NCI-H345 treated with DMSO at 0.1 percent for 48 hours (cell line): ENCODE measurements around the gene MYADM.
"Not testable (repeated sequence)": the region's sequence is repeated elsewhere in the genome, so short reads cannot be mapped to it uniquely, and the experiment has no call there.

Experiments
- DNase-seq: peaks from one replicate; lab custom pipeline; 2025; ENCODE audit not compliant: unreplicated experiment; lab: John Stamatoyannopoulos, UW

The MYADM gene

DNA sequence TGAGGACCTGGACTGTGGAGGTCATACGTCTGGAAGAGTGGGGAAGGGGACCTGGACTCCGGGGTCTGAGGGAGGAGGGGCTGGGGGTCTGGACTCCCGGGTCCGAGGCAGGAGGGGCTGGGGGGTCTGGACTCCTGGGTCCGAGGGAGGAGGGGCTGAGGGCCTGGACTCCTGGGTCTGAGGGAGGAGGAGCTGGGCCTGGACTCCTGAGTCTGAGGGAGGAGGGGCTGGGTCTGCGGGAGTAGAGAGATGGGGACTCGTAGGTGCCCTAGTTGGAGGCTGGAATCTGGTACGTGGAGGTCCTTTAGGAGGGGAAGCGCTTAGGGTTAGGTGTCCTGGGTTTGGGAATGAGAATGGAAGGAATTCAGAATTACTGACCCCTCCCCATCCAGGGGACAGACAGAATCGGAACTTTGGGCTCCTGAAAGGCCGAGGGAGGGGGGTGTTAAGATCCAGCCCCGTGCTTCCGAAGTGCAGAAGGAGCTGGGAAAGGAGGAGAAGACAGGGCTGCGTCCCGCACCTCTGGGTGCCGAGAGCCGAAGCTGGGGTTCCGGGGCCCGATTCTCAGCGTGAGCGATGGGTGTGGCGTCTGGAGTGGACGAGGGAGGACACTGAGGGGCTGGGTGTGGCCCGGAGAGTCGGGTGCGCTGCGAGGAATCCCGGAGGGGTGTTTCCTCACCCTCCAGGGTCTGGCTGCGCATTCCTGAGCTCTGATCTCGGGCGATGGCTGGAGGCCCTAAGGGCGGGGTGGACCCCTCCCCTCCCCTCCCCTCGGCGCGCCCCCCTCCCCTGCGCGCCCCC, 608 bp downstream of the MYADM start:
- no peak for DNase-seq

DNA sequence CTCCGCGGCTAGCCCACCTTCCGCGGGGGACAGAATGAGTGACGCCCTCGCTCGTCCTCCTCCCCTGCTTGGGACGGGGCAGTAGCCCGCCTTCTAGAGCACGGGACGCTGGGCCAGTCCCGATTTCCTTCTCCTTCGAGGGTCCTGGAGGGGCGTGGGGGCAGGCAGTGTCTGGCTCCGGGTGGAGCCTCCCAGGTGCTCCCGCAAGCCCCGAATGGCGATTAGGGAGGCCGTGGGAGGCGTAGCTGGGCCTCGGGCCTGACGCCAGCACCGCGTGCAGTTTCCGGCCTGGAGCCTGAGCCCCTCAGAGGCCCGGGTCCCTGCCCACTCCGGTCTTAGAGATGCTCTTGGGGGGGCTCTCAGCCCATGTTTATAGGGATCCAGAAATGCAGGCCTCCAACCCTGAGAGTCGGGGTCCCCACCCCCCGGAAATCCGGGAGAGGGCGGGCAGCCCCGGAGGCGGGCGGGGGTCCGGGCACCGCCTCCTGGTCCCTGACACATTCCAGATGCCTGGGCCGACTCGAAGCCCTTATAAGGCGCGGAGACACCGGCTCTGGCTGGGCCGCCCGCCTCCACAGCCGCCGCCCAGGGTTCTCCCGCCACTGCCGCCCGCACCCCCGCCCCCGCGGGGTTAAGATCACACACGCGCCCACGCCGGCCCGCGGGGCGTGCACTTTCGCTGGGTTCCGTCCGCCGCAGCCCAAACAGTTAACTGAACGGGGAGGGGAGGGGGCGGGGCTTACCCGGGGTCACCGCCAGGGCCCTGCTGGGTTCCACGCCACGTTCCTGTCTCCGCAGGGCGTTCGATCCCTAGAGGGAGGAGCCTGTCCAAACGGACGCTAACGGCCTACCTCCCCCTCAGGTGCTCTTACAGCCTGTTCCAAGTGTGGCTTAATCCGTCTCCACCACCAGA, 1.5 kb downstream of the MYADM start:
- DNase-seq = no peak

DNA sequence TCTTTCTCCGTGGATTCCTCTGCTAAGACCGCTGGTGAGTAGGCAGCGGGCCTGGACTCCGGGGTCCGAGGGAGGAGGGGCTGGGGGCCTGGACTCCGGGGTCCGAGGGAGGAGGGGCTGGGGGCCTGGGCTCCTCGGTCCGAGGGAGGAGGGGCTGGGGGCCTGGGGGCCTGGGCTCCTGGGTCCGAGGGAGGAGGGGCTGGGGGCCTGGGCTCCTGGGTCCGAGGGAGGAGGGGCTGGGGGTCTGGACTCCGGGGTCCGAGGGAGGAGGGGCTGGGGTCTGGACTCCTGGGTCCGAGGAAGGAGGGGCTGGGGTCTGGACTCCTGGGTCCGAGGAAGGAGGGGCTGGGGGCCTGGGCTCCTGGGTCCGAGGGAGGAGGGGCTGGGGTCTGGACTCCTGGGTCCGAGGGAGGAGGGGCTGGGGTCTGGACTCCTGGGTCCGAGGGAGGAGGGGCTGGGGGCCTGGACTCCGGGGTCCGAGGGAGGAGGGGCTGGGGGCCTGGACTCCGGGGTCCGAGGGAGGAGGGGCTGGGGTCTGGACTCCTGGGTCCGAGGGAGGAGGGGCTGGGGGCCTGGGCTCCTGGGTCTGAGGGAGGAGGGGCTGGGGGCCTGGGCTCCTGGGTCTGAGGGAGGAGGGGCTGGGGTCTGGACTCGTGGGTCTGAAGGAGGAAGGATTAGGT, 2.3 kb downstream of the MYADM start:
- not testable (repeated sequence) for DNase-seq

DNA sequence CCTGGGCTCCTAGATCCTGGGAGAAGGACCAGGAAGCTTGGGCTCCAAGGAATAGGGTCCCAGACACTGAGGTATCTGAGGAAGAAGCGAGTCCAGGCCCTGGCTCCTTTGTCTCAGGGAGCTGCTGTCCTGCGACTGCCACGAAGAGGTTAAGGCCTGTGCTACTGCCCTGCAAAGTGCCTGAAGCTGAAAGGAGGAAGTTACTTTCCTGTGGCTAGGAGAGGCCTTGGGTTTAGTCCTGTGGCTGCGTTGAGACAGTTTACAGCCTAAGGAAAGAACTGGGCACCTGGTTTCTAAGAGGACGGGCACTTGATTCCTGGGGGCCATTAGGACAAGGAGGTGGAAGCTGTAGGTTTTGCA, 2.8 kb downstream of the MYADM start:
- no peak for DNase-seq

DNA sequence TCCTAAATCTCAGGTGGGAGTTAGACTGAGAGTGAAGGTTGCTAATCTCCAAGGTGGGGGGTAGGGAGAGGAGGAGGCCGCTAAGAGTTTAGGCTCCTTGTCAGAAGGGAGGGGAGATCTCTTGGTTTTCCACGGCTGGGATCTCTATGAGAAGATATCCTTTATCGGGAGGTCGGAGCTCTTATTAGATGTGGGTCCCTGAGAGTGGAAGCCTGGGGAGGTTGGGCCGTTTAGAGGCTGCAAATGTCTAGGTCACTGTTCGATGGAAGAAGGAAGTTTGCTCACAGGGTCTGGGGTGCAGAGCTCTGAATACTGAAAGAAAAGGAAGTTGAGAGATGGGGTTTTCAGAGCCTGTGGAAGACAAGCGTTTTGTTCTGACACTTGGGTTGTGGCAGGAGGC, 3.8 kb downstream of the MYADM start:
- DNase-seq = no peak

DNA sequence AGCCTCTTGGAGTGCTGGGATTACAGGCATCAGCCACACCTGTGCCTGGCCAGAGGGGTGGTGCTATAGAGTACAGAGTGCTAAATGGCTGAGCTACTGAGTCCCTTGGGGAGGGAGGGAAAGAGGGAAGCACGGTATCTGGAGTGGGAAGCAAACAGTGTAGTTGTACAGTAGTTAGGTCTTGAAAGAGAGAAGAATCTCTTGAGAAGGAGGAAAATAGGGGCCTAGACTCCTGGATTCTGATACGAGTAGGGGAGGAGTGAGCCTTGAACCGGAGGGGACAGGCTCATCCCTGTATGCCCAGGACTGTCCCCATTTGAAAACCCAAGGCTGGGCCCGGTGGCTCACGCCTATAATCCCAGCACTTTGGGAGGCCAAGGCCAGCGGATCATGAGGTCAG, 5.1 kb downstream of the MYADM start:
- no peak for DNase-seq

DNA sequence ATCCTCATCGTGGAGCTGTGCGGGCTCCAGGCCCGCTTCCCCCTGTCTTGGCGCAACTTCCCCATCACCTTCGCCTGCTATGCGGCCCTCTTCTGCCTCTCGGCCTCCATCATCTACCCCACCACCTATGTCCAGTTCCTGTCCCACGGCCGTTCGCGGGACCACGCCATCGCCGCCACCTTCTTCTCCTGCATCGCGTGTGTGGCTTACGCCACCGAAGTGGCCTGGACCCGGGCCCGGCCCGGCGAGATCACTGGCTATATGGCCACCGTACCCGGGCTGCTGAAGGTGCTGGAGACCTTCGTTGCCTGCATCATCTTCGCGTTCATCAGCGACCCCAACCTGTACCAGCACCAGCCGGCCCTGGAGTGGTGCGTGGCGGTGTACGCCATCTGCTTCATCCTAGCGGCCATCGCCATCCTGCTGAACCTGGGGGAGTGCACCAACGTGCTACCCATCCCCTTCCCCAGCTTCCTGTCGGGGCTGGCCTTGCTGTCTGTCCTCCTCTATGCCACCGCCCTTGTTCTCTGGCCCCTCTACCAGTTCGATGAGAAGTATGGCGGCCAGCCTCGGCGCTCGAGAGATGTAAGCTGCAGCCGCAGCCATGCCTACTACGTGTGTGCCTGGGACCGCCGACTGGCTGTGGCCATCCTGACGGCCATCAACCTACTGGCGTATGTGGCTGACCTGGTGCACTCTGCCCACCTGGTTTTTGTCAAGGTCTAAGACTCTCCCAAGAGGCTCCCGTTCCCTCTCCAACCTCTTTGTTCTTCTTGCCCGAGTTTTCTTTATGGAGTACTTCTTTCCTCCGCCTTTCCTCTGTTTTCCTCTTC, 6.3 kb downstream of the MYADM start:
- no peak for DNase-seq

DNA sequence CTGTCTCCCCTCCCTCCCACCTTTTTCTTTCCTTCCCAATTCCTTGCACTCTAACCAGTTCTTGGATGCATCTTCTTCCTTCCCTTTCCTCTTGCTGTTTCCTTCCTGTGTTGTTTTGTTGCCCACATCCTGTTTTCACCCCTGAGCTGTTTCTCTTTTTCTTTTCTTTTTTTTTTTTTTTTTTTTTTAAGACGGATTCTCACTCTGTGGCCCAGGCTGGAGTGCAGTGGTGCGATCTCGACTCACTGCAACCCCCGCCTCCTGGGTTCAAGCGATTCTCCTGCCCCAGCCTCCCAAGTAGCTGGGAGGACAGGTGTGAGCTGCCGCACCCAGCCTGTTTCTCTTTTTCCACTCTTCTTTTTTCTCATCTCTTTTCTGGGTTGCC, 6.9 kb downstream of the MYADM start:
- no peak for DNase-seq

DNA sequence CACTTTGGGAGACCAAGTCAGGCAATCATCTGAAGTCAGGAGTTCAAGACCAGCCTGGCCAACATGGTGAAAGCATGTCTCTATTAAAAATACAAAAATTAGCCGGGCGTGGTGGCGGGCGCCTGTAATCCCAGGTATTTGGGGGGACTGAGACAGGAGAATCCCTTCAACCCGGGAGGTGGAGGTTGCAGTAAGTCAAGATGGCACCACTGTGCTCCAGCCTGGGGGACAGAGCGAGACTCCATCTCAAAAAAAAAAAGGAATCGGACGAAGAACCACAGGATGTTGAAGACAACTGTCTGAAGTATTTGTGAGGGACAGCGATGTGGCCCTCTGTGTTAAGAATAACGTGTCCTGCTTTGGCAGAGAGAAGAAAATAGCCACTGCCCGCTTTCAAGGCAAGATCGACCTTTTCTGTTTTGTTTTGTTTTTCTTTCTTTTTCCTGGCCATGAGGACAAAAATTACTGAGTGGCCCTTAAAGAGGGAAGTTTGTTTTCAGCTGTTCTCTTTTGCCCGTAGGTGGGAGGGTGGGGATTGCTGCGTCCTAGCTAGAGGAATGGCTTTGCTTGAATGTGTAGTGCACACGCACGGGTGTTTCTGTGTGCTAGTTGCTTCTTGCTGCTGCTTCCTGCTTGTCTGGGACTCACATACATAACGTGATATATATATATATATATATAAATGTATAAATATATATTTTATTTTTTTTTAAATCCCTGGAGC, 8.1 kb downstream of the MYADM start:
- no peak for DNase-seq

DNA sequence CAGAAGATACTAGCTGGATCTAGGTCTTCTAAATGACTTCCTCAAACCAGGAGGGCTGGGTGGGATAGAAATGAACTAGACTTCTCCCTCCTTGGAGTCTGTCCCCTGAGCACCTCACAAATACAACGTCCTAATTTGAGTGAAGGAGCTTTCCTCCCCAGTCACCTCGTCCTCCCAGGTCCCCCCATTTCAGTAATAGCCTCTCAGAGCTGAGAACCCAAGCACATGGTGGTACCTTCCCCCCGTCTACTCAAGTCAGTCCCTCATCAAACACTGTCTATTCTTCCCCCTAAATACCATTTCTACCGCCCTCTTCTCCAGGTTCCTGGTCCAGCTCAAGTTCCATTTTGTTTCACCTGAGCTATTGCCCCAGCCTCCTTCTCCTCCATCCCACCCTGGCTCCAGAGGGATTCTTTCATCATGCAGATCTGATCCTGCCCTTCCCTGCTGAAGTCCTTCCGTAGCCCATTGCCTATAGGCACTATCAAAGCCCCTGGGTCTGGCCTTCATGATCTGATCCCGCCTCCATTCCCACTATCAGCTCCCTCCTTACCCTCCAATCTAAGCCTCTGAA, 9.1 kb downstream of the MYADM start:
- no peak for DNase-seq

DNA sequence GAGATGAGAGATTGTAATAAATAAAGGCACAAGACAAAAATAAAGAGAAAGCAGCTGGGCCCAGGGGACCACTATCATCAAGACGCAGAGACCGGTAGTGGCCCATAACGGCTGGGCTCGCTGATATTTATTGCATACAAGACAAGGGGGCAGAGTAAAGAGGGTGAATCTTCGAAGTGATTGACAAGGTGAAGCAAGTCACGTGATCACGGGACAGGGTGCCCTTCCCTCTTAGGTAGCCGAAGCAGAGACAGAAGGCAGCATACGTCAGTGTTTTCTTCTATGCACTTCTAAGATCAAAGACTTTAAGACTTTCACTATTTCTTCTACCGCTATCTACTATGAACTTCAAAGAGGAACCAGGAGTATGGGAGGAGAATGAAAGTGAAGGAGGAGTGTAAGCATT, 9.7 kb downstream of the MYADM start:
- no peak for DNase-seq

DNA sequence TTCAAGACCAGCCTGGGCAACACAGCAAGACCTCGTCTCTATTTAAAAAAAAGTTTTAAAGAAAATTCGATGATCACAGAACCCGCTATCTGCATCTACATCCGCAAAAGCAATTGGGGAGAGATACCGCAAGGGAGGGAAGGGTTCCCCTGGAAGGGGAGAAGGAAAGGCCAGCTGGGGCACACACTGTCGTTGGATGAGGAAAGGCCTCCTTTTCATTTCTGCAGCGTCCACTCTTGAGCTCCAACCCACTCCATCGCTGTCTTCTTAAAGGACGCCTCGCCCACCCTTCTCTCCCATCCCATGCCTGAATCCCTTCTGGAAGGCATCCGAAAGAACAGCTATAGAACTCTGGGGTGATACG, 11.1 kb downstream of the MYADM start:
- no peak for DNase-seq

DNA sequence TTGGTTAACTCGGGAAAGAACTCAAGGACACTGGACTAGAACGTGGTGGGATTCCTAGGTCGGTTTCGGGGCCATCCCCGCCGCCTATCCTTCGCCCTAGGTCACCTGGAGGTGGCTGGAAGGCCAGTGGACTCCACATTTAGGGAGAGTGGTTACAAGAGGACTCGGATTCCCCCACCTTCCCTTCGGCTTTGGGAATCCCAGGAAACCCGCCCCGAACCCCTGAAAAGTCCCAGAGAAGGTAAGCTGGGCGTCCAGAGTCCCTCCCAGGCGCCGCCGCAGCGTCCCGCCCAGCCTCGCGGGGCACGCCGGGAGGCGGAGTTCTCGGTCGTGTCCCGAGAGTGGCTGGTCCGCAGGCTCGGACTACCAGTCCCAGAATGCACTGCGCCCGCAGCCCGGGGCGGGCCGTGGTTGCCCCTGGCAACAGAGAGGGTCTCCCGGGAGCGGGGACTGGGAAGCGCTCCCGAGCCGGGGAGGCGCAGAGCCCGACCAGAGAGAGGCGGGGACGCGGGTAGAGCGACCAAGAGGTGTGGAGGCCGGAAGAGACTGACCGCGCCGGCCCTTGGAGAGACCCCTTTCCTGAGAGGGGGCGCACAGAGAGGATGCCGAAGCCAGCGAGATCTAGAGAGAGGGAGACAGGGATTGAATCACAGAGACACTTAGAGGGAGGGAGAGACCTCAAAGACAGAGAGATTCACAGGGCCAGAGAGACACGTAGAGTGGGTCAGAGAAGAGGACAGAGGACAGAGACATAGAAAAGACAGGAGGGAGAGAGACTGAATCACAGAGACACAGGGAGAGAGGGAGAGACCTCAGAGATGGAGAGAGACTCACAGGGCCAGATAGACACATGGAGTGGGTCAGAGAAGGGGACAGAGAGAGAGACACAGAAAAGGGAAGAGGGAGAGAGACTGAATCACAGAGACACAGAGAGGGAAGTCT, 11.7 kb downstream of the MYADM start:
- no peak for DNase-seq

DNA sequence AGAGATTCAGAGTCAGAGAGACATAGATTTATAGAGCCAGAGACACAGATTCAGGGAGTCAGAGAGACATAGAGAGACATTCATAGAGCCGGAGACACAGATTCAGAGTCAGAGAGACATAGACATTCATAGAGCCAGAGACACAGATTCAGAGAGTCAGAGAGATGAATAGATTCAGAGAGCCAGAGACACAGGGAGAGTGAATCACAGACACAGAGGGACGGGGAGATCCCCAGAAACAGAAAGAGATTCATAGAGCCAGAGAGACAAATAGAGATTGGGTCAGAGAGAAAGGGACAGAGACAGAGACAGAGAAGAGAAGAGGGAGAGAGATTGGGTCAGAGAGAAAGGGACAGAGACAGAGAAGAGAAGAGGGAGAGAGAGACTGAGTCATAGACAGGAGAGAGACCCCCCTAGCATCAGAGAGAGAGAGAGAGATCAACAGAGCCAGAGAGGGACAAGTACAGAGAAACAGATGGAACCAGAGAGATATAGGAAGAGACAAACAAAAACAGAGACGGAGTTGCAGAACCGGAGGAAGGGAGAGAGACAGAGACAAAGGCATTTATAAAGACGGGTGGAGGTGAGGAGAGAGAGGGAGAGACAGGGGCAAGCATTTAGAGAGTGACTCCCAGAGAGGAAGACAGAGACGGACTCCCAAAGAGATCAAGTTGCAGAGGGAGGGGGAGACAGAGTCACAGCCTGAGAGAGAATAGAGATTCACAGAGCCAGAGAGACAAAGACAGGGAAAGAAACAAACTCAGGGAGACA, 13.2 kb downstream of the MYADM start:
- DNase-seq = no peak

DNA sequence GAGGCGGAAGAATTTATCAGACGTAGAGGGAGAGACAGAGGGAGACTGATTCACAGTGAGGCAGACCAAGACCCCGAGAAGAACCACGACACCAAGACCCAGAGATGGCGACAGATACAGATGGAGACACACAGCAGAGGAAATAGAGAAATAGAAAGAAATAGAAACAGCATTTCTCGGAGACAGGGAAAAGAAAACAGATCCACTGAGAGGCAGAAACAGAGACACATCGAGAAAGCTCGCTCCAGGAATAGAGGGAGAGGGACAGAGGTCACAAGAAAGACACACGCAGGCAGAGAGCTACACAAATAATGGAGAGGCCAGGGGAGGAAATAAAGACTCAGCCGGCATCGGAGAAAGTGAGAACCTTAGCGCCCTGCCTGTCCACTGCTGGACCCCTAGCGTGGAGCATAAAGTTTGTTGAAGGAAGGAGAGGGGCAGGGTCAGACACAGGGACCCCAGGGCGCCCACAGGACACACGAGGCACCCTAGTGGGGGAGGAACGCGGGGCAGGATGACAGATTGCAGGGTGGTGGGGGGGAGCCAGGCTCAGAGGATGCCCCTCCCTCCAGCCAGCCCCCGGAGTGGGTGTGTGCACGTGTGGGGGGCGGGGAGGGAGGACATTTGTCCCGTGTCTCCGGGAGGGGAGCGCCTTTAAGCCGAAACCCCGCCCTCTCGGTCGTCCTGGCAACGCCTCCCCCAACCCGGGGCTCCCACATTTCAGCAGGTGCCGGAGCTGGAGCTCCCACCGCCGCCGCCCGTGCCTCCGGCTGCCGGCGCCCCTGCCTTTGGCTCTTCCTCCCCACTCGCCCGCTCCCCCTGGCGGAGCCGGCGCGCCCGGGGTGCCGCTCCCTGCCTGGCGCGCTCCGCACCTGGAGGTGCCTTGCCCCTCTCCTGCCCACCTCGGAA, 14.1 kb downstream of the MYADM start, which contains the start of gene PRKCG:
TSS of gene PRKCG (plus strand) at position 716 of the 909 bp plus-strand sequence. CDS start 298 bp downstream, outside the sequence.
- DNase-seq = no peak

DNA sequence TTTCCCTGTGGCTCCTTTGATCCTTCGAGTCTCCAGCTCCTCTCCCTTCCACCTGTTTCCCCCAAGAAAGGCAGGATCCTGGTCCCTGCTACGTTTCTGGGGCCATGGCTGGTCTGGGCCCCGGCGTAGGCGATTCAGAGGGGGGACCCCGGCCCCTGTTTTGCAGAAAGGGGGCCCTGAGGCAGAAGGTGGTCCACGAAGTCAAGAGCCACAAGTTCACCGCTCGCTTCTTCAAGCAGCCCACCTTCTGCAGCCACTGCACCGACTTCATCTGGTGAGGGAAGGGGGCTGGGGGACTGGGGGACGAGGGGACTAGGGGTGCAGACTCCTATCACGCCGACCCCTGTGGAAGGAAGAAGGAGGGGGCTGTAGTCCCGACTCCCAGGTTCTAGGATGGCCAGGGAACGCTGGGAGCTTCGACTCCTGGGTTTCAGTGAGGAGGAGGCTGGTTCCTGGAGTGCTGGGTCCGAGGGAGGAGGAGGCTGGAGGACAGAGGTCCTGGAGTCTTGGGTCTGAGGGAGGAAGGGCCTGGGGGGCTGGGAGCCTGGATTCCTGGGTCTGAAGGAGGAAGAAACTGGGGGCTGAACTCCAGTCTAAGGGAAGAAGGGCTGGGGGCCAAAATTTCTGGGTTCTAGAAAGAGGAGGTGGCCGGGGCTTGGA, 14.8 kb downstream of the MYADM start:
- no peak for DNase-seq
